Ishikawa (cell line): ENCODE measurements around the gene IFI30.

Source experiments
- CEBPB ChIP-seq: IDR thresholded peaks from 2 replicates; pipeline ENCODE4 v1.6.1; 2012
- CREB1 ChIP-seq: IDR thresholded peaks from 2 replicates; pipeline ENCODE4 v1.6.1; 2012; ENCODE audit warnings: low read depth
- EP300 ChIP-seq: IDR thresholded peaks from 2 replicates; pipeline ENCODE4 v1.6.1; 2012; ENCODE audit warnings: borderline replicate concordance
- MAX ChIP-seq: IDR thresholded peaks from 2 replicates; pipeline ENCODE4 v1.6.1; 2012
- NFIC ChIP-seq: IDR thresholded peaks from 2 replicates; pipeline ENCODE4 v1.6.1; 2012
- RAD21 ChIP-seq: IDR thresholded peaks from 2 replicates; pipeline ENCODE4 v1.6.1; 2012; ENCODE audit warnings: low read depth
- TAF1 ChIP-seq: IDR thresholded peaks from 2 replicates; pipeline ENCODE4 v1.6.1; 2012; ENCODE audit warnings: low read depth, mild to moderate bottlenecking
- TEAD4 ChIP-seq: IDR thresholded peaks from 2 replicates; pipeline ENCODE4 v1.6.1; 2012
- USF1 ChIP-seq: IDR thresholded peaks from 2 replicates; pipeline ENCODE4 v1.6.1; 2012
- YY1 ChIP-seq: IDR thresholded peaks from 2 replicates; pipeline ENCODE4 v1.6.1; 2012; ENCODE audit warnings: low read depth
- ZBTB7A ChIP-seq: IDR thresholded peaks from 2 replicates; pipeline ENCODE4 v1.6.1; 2012; ENCODE audit warnings: low read depth
- TF ChIP-seq, protein P1 (sequence below): IDR thresholded peaks from 2 replicates; pipeline ENCODE4 v1.6.1; 2012; ENCODE audit warnings: low read depth, mild to moderate bottlenecking

GRCh38 chr19:18147396-18147795 lies 26.2 kb upstream of the IFI30 start:
- TF ChIP-seq TAF1 (no peak), EP300 (no peak), USF1 (no peak), NFIC (no peak), YY1 (no peak), ZBTB7A (no peak), RAD21 (no peak), MAX (no peak), CEBPB (no peak), CREB1 (no peak), TEAD4 (no peak)
- TF ChIP-seq, protein P1, sequence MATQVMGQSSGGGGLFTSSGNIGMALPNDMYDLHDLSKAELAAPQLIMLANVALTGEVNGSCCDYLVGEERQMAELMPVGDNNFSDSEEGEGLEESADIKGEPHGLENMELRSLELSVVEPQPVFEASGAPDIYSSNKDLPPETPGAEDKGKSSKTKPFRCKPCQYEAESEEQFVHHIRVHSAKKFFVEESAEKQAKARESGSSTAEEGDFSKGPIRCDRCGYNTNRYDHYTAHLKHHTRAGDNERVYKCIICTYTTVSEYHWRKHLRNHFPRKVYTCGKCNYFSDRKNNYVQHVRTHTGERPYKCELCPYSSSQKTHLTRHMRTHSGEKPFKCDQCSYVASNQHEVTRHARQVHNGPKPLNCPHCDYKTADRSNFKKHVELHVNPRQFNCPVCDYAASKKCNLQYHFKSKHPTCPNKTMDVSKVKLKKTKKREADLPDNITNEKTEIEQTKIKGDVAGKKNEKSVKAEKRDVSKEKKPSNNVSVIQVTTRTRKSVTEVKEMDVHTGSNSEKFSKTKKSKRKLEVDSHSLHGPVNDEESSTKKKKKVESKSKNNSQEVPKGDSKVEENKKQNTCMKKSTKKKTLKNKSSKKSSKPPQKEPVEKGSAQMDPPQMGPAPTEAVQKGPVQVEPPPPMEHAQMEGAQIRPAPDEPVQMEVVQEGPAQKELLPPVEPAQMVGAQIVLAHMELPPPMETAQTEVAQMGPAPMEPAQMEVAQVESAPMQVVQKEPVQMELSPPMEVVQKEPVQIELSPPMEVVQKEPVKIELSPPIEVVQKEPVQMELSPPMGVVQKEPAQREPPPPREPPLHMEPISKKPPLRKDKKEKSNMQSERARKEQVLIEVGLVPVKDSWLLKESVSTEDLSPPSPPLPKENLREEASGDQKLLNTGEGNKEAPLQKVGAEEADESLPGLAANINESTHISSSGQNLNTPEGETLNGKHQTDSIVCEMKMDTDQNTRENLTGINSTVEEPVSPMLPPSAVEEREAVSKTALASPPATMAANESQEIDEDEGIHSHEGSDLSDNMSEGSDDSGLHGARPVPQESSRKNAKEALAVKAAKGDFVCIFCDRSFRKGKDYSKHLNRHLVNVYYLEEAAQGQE = no peak
